ENCODE measurements around the gene ALG9.

The ALG9 gene

DNA sequence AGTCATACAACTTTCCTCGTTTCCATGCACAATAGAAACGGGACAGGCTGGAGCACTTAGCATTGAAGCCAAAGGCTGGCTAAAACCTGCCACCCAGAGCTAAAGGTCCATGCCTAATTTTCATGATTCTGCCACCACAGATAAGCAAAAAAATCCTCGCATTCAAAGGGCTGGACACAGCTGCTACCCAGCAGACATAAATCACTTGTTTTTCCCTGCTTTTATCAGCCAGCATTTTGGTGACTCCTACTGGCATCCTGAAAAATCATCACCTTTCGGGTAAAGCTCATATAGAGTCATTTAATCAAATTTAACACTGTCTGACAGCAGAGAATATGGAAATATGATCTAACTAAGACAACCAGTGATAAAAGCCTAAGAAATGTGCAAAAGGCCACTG is 37.9 kb downstream of the ALG9 start:
- DNase-seq, result no peak

DNA sequence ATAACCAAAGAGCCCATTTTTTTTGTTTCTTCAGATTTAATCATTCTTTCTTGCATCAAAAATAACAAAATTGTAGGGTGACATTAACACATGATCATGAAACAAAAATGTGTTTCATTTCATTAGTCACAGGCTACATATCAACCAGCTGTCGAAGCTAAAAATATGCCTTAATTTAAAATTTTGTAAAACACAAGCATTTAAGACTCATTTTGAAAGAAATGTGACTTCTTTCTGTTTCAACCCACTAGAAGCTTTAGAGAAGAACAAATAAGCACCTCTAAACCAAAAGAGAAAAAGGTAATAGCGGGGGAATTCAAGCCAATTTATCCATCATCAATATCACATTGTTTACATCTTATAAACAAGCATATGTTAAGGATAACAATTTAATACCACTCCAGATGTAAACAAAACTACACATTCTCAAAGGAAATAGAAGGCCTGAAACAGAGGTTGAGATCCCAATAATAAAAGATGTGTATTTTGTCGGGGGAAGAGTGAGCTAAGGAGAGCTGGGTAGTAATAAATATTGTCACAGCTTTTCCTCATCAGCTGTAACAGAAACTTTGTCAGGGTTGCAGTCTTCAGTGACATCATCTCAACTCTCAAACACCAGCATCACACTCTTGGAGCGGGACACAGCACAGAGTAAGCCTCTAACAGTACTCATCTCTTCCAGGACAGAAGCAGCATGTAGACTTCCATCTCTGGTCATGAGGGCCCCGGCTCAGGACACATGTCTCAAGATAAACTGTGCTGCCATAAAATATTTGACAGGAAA is 42.0 kb downstream of the ALG9 start:
- no peak for DNase-seq

DNA sequence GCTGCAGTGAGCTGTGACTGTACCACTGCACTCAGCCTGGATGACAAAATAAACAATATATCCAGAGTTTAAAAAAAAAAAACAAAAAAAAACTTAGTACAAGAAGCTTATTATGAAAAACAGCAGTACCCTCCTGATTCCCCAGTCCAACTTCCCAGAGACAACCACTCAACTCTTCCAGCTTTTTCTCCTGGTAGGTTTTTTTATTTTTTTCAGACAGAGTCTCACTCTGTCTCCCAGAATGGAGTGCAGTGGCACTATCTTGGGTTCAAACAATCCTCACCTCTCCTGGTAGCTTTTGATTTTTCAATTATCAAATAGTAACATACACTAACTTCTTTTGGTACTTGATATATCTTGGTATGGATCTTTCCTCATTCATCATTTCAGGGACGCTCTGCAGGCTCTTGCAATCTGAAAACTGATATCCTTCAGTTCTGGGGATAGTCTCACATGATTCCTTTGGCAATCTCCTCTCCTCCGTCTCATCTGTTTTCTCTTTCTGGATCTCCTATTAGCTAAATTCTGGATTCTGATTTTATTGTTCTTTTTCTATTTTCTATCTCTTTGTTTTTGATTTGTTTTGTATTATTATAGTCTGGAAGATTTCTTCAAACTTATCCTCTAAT is 44.9 kb downstream of the ALG9 start:
- DNase-seq, result no peak

DNA sequence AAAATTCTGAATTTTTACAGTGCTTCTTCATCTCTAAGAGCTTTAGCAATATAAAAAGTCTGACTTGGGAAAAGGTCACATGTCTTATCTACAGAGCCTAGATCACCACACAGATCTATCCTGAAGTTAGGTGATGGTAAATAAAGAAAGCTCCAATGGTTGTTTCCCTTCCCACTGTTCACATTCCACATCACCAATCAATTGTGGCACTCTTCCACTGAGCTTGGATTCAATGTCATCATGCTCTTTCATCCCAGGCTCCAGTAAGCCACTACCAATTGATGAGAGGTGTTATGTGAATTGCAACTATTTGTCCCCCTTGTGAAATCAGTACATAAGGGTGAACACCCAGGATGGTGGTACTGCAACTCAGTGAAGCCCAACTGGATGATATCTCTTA is 47.8 kb downstream of the ALG9 start:
- no peak for DNase-seq

DNA sequence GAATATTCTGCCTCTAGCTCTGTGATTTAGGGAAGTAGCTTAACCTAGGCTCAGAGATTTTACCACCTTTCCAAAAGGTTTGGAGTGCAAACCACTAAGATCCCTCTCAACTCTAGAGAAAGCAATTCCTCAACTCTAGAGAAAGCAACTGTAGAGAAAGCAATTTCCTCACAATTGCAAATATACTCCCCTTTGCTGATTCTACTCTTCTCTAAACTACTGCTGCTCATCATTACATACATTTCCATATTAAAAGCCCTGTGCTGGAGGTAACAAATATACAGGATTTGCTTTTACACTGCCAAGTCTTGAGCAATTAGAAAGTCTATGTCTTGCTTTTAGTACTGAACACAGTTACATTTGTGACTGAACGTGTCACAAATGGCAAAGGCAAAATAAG is 48.2 kb downstream of the ALG9 start:
- DNase-seq, result no peak

DNA sequence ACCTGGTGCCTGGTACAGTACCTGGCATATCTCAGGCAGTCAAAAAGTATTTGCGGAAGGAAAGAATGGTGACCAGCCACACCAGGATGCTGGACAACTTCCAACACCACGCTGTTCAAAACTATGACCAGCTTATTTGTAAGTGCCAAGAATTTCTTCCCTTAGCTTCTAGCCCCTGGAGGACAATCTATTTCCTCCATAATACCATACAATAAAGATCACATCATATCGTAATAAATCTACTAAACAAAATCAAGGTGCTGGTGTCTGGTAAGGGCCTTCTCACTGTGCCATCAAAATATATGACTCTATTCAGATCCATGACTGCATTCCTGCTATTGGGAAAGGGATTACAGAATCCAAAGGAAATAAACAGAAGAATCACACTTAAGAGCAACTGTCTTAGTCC is 51.5 kb downstream of the ALG9 start:
- no peak for DNase-seq

DNA sequence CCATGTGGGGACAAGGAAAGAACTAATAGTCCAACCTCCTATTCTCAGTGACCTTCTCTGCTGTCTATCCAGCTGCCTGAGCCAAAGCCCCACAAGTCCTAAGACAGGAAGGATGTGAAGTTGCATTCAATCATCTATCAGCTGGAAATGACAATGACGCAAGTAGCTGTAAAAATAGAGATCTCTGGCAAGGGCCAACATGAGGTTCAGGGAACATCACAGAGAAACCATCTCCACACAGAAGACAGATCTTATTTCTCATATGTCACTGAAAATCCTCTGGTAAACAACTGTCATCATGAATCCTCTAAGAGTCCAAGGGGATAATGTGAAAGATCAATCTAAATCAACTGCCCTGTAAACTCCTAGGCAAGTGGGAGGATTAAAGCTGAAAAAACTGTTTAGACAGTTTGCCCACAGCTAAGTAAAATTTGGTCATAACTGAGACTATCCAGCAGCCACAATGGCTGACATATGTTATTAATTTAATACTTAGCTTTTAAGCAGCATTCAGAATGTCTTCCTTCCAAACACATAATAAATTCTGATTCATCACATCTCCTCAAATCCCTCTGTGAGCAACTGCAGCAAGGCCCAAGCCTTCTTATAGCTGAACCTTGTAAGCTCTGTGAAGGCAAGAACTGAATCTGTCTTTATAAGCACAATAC is 52.1 kb downstream of the ALG9 start:
- no peak for DNase-seq

DNA sequence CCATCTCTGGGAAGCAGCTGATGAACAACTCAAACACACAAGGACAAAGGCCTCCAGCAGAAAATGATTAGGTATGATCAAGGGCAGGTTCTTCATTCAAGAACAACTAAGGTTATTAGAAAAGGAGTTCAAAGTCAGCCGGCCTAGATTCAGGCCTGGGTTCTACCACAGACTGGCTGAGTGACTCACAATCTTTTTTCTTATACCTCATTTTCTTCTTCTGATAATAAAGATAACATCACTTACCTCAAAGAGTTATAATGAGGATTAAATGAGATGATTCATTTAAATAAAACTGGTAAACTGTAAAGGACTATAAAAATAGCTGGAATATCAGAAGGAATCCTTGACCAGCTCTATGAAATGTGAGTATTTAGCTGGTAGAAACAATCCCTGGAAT is 55.9 kb downstream of the ALG9 start:
- DNase-seq, result no peak

DNA sequence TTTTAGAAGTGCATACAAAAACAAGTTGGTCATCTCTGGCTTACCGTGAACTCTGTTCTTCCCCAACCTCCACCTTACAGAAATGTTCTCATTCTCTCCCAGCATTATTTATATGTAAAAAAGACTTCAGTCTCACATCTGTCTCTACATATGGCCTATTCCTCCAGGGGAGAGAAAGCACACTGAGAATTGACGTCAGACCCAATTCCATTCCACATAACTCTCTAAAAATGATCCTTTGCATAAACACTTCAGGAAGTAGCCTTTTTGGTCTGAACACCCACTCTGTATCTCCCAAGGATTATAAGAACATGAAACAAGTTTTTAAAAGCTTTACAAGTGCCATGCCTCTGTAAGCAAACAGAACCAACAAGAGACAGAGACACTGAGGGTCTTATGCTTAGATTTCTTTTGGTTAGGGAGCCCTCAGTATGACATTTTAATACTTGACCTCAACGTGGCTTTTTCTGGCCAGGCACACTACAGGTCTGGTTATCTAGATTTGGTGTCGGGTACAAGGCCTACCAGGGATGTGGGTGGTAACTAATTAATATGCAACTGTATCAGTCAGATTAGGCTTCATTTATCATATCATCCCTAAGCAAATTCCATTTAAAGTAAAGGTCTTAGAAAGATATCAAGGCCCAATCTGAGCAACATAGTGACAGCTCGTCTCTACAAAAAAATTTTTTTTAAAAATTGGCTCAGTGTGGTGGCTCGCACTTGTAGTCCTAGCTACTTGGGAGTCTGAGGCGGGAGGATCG is 56.6 kb downstream of the ALG9 start:
- DNase-seq, result no peak

DNA sequence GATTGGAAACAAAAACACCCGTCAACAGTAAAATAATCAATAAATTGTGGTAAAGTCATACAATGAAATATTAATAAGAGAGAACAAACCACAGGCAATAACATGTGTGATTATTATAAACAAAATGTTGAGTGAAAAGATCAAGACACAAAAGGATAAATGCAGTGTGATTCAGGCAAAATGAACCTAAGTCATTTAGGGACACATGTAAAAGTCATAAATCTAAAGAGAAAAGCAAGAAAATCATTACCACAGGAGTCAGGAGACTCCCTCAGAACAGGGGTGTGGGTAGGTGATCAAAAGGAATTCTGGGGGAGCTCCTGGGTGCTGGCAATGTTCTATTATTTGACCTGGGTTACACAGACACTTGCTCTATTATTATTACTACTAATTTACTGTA is 57.3 kb downstream of the ALG9 start:
- no peak for DNase-seq

DNA sequence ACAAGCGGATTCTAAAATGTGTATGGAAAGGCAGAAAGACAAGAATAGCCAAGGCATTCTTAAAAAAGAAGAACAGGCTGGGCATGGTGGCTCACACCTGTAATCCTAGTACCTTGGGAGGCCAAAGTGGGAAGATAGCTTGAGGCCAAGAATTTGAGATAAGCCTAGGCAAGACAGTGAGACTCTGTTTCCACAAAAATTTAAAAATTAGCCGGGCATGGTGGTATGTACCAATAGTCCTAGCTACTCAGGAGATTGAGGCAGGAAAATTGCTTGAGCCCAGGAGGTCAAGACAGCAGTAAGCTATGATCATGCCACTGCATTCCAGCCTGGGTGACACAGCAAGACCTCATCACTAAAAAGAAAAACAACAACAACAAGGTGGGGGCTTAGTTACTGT is 59.2 kb downstream of the ALG9 start:
- no peak for DNase-seq

DNA sequence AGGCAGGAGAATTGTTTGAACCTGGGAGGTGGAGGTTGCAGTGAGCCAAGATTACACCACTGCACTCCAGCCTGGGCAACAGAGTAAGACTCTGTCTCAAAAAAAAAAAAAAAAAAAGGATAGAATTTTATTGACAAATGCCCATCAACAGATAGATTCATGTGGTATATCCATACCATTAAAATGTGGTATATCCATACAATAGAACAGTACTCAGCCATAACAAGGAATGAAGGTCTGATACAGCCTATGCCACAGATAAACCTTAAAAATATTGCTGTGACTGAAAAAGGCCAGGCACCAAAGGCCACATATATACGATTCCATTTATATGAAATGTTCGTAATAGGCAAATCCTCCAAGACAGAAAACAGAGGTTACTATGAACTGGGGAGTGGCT is 59.9 kb downstream of the ALG9 start:
- no peak for DNase-seq

DNA sequence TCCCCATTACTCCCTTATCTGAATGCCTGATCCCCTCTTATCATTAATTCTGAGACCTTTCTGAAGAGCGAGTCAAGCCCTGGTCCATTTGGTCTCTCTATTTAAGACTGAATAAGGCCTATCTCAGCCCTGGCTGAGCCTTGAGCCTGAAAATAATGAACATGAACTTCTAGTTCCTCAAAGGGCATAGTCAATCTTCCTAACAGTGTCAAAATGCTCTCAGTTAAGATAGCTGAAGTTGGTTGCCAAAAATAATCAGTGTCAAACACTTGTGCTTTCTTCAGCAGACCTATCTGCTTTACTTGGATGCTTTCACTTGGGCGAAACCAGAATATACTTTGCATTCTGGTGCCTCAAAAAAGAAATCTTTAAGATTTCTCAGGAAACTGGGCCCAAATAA is 62.5 kb downstream of the ALG9 start:
- DNase-seq, result no peak

DNA sequence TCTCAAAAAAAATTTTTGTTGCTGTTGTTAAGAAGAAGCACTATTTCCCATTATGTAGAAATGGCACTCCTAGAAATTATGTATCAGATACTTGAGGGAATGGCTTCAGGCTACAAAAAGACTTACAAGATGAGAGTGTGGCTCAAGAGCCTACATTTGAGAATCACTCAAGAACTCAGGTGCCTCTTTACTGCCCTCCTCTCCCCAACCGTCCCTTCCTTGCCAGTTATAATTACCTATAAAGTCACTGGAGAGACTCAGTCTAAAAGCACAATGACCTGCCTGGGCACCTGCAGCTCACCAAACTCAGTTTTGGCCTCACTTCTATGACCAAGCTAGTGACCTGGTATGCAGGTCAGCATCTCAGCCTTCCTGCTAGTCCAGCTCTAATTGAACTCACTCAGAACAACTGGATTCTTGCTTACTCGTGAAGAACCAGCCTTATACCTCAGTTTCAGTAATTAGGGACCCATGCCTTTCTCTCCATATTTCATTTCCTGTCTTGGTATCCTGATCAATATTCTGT is 63.3 kb downstream of the ALG9 start:
- no peak for DNase-seq

DNA sequence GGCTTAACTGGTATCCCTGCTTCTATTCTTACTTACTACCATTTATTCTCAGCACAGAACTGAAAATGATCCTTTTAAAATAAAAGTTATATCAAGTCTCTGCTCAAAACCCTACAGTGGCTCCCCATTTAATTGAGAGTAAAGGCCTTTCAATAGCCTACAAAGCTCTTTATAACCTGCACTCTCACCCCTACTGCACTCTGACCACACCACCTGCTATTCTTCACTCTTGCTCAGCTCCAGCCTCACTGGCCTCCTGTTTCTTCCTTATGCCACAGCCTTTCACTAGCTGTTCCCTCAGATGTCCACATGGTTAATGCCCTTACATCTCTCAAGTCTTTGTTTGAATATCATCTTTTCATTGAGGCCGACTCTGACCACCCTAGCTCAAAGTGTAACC is 64.3 kb downstream of the ALG9 start:
- no peak for DNase-seq

DNA sequence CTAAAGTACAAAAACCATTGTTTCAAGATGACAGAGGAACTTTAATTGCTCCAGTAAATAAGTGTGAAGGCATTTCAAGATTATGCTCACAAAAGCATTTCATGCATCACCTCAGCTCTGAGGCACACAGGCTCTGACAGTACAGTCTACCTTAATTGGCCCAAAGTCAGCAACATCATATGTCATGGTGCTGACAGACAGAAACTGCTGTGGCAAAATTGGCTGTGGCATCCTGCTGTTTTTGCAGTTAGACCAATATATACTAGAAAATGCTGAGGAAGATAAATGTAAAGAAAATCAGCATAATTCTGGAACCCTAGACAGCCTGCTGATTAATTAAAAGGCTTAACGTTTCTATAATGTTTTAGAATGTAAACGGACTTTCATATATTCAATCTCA is 70.2 kb downstream of the ALG9 start:
- no peak for DNase-seq

DNA sequence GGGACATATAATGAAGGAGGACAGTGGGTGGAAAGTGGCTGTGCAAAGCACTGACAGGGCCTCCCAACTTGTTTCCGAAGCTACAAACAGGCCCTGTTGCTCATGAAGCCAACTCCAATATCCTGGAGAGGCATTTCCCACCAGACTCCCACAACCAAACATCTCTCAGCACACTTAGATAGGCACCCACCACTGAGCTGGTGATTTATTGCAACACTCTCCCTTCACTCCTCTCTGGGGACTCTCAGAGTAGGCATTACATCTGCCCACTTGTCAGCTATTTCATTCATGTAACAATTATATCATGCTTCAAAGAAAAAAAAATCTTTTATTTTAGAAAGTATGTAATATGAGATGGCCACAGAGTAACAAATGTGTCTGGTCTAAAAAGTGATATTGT is 73.1 kb downstream of the ALG9 start:
- no peak for DNase-seq

DNA sequence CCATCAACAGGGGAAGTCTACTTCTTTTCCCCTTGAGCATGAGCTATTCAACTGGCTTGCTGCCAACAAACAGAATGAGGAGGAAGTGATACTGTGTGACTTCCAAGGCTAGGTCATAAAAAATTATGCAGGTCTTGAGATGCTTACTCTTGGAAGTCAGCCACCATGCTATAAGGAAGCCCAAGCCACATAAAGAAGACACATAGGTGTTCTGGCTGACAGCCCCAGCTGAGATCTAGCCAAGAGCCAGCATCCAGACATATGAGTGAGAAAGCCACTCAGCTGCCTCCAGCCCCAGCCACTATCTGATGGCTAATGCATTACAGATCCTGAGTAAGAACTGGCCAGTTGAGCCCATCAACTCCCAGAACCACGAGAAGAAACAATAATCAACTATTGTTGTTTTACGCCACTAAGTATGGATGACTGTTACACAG is 74.2 kb downstream of the ALG9 start:
- no peak for DNase-seq

DNA sequence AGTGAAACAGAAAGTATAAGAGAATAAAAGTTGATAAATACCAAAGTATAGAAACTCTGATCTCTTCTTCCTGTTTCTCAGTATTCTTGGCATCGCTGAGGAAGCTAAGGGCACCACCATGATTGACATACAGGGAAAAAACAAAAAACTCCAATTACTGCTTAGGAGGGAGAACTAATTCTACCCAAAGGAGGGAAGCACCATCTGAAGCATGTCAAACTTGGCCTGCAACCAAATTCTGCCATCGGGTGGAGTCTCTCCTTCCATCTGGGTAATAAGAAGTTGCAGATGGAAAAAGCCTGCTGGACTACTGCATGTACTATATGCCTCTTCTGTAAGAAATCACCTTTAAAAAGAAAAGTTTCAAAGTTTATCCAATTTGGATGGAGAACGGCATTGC is 74.7 kb downstream of the ALG9 start:
- DNase-seq, result no peak

DNA sequence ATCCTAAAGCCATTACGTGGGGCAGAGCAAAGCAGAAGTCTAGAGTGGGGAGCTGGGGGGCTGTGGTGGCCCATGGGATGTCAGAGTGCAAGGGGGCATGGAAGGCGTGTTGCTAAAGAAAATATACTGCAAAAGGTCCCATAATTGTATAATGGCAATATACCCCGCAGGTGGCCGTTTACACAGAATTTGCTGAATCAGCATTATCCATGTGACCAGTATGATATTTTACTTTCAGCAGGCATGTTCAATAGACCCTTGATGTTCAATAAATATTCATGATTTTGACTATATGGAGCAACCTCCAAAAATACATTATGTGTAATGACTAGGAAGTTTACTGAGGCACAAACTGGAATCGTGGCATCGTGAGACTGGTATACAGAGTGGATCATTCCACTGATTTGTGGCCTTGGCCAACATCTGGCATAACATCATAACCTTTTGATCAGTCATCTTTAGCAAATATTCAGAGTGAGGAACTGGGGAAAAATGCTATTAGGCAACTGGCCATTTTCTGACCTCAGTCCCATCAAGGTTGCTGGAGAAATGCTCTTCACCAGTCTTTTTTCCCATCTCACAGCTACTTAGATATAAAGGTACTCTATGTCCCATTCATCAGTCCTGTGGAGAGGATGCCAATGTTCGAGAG is 75.9 kb downstream of the ALG9 start:
- no peak for DNase-seq

DNA sequence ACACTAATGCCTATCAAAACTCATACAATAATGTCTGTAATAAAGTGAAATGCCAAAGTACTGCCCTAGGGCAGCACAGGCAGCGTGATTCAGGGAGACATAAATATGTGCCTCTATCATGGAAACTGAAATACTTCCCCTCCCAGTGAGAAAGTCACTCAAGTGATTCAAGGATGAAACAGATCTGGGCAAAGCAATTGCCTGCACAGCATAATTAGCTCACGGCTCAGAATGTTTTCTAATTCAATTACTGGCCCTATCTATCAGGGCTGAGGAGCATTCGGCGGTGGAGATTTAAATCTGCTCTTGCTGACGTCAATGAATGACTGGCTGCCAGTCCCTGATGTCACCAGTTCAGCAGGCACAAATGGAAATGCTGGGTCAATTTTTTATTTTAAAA is 77.5 kb downstream of the ALG9 start:
- DNase-seq, result no peak

DNA sequence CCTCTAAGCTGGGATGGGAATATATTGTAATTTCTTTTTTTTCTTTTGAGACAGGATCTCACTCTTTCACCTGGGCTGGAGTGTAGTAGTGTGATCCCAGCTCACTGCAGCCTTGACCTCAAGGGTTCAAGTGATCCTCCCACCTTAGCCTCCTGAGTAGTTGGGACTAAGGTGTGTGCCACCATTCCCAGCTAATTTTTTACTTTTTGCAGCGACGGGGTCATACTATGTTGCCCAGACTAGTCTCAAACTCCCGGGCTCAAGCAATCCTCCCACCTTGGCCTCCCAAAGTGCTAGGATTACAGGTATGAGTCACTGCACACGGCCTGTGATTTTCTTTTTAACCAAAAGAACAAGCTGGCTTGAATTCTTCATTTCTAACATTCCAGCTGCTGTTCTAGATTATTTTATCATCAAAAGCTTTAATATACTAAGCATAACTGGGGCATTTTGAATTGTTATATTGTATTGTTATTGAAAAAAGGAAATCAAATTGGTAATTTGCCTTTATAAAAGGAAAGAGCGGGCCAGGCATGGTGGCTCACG is 78.4 kb downstream of the ALG9 start:
- no peak for DNase-seq

DNA sequence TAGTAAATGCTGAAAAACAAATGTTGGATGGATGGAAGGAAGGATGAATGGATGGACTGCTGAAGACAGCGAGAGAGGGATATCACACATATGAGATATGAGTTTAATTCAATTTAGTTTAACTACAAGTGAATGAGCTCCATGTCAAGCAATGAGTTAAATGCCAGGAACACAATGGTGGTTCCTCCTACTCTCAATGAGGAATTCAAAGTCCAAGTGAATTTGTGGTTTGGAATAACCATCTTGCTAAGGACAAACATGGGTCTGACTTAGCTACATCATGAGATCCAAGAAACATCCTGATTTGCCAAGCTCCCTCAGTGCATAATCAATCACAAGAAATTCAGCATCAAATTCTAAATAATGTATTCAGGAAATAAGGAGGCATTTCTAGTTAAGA is 79.1 kb downstream of the ALG9 start:
- no peak for DNase-seq

Measured in NK-92 treated with Interleukin-12 subunit alpha and Interleukin-12 subunit beta, amount 100 ng/mL, for 24 hours (cell line).